Neural cell (in vitro differentiated cells): ENCODE results near the gene ELOVL2. TPM values are rescaled to one million over a fixed set of nuclear protein-coding genes. Genes with fewer than 3 reads are reported as not detected.

Experiments used
- H2AFZ ChIP-seq: fragments of 200-600, 300-800 bp; sonication (generic), shearing (Covaris generic); 2 replicates; pipeline ENCODE4 v1.6.0; 2014; ENCODE audit warnings: low read depth, mild to moderate bottlenecking, antibody characterized with exemption, low read length, moderate library complexity
- H3F3A ChIP-seq: fragments of 200-600 bp; shearing (Covaris generic); 2 replicates; pipeline ENCODE4 v1.6.1; 2016; ENCODE audit warnings: mild to moderate bottlenecking, moderate library complexity, mixed read lengths, antibody characterized with exemption, low read length; ENCODE audit not compliant: insufficient read depth, poor library complexity, severe bottlenecking
- H3K27ac ChIP-seq: fragments of 200-600, 300-800 bp; sonication (generic), shearing (Covaris generic); 2 replicates; pipeline ENCODE4 v1.5.1; 2014; ENCODE audit warnings: mild to moderate bottlenecking, low read length, moderate library complexity
- H3K27me3 ChIP-seq: fragments of 300-800, 200-600 bp; sonication (generic), shearing (Covaris generic); 2 replicates; pipeline ENCODE4 v1.6.0; 2014; ENCODE audit warnings: mild to moderate bottlenecking, low read depth, low read length, moderate library complexity; ENCODE audit not compliant: insufficient read depth
- H3K36me3 ChIP-seq: fragments of 300-800, 200-600 bp; sonication (generic), shearing (Covaris generic); 2 replicates; pipeline ENCODE4 v1.5.1; 2014; ENCODE audit warnings: mild to moderate bottlenecking, antibody characterized with exemption, low read length, moderate library complexity; ENCODE audit not compliant: insufficient read depth
- H3K4me2 ChIP-seq: fragments of 300-800, 200-600 bp; sonication (generic), shearing (Covaris generic); 2 replicates; pipeline ENCODE4 v1.6.0; 2014; ENCODE audit warnings: mild to moderate bottlenecking, low read length
- H3K4me3 ChIP-seq: fragments of 300-800, 200-600 bp; sonication (generic), shearing (Covaris generic); 2 replicates; pipeline ENCODE4 v1.5.1; 2014; ENCODE audit warnings: mild to moderate bottlenecking, low read length, moderate library complexity
- H3K79me2 ChIP-seq: fragments of 200-600 bp; shearing (Covaris generic); replicated peaks from 2 replicates; pipeline ENCODE4 v1.6.0; 2014; ENCODE audit warnings: mild to moderate bottlenecking, low read length, moderate library complexity; ENCODE audit not compliant: insufficient read depth
- H3K9ac ChIP-seq: fragments of 300-800, 200-600 bp; sonication (generic), shearing (Covaris generic); 2 replicates; pipeline ENCODE4 v1.6.1; 2016; ENCODE audit warnings: mild to moderate bottlenecking, low read length, mixed read lengths
- H3K9me2 ChIP-seq: fragments of 200-600 bp; shearing (Covaris generic); 2 replicates; pipeline ENCODE4 v1.6.1; 2016; ENCODE audit warnings: mild to moderate bottlenecking, low read length, mixed read lengths; ENCODE audit not compliant: insufficient read depth
- H3K9me3 ChIP-seq: fragments of 200-600, 300-800 bp; sonication (generic), shearing (Covaris generic); 2 replicates; pipeline ENCODE4 v1.6.1; 2016; ENCODE audit warnings: mild to moderate bottlenecking, mixed run types, low read length, moderate library complexity, mixed read lengths
- H4K20me1 ChIP-seq: fragments of 200-600 bp; shearing (Covaris generic); 2 replicates; pipeline ENCODE4 v1.6.1; 2016; ENCODE audit warnings: mild to moderate bottlenecking, mixed run types; ENCODE audit not compliant: insufficient read depth
- CTCF ChIP-seq: fragments of 450-650 bp; IDR thresholded peaks from 2 replicates; pipeline ENCODE4 v1.5.1; 2014; ENCODE audit warnings: antibody characterized with exemption, mild to moderate bottlenecking, moderate library complexity; ENCODE audit not compliant: poor library complexity, severe bottlenecking
- EP300 ChIP-seq: fragments of 450-650 bp; conservative IDR thresholded peaks from 2 replicates; pipeline ENCODE4 v1.6.1; 2014; ENCODE audit warnings: antibody characterized with exemption, mild to moderate bottlenecking, moderate library complexity; ENCODE audit not compliant: poor library complexity, severe bottlenecking
- EZH2 ChIP-seq: fragments of 200-600, 300-800 bp; shearing (Covaris generic), sonication (generic); IDR thresholded peaks from 2 replicates; pipeline ENCODE4 v1.6.1; 2014; ENCODE audit warnings: antibody characterized with exemption, low read length, borderline replicate concordance, mild to moderate bottlenecking; ENCODE audit not compliant: insufficient read depth, poor library complexity, severe bottlenecking
- MXI1 ChIP-seq: fragments of 450-650 bp; conservative IDR thresholded peaks from 2 replicates; pipeline ENCODE4 v1.6.1; 2014; ENCODE audit warnings: antibody characterized with exemption, mild to moderate bottlenecking; ENCODE audit not compliant: poor library complexity, severe bottlenecking
- POLR2AphosphoS5 ChIP-seq: IDR thresholded peaks from 2 replicates; pipeline ENCODE4 v1.6.1; 2012
- RAD21 ChIP-seq: fragments of 450-650 bp; conservative IDR thresholded peaks from 2 replicates; pipeline ENCODE4 v1.6.1; 2014; ENCODE audit warnings: antibody characterized with exemption, mild to moderate bottlenecking, moderate library complexity
- REST ChIP-seq: IDR thresholded peaks from 2 replicates; pipeline ENCODE4 v1.6.1; 2012; ENCODE audit warnings: borderline replicate concordance
- SMC3 ChIP-seq: fragments of 450-650 bp; conservative IDR thresholded peaks from 2 replicates; pipeline ENCODE4 v1.6.1; 2014; ENCODE audit warnings: antibody characterized with exemption, mild to moderate bottlenecking, moderate library complexity; ENCODE audit not compliant: poor library complexity
- TAF1 ChIP-seq: IDR thresholded peaks from 2 replicates; pipeline ENCODE4 v1.6.1; 2012; ENCODE audit warnings: low read depth
- polyA plus RNA-seq: library from polyadenylated mRNA; depleted of rRNA; stranded (reverse); fragments of >200 nt; gene quantifications from 2 replicates; pipeline ENCODE4 v1.2.3, GENCODE V29; 2014

The ELOVL2 gene
- polyA plus RNA-seq, 1 donor from 2014 or later = 5.4 TPM

- Histone ChIP-seq H4K20me1 (no peaks in the 10 kb centered on the region), H3K27ac (no peak overlapping the region), H3K4me3 (no peak overlapping the region), H3K9ac (no peak overlapping the region), H3K4me2 (no peak overlapping the region), H3K79me2 (no peaks in the 10 kb centered on the region), H3K9me3 (no peaks in the 10 kb centered on the region), H3F3A (no peaks in the 10 kb centered on the region), H3K27me3 (no peaks in the 10 kb centered on the region), H2AFZ (no peak overlapping the region), H3K36me3 (no peaks in the 10 kb centered on the region), H3K9me2 (no peaks in the 10 kb centered on the region)
- TF ChIP-seq POLR2AphosphoS5 (no peak), CTCF (no peak), EZH2 (no peak), MXI1 (no peak), SMC3 (no peak), RAD21 (no peak), TAF1 (no peak), REST (no peak), EP300 (no peak)
Measured at GRCh38 chr6:11056871-11057270, 12.8 kb upstream of the ELOVL2 start.

GRCh38 chr6:11055127-11055627, 11.1 kb upstream of the ELOVL2 start:
- no peak overlapping the region for H3K4me2 ChIP-seq
- no peaks in the 10 kb centered on the region for H3K79me2 ChIP-seq
- H3K9me2 ChIP-seq = no peaks in the 10 kb centered on the region
- H4K20me1 ChIP-seq = no peaks in the 10 kb centered on the region
- H3K36me3 ChIP-seq = no peaks in the 10 kb centered on the region
- H3K4me3 ChIP-seq = no peak overlapping the region
- no peak for TF ChIP-seq MXI1
- TF ChIP-seq RAD21 = no peak
- TF ChIP-seq TAF1 = no peak
- no peak for TF ChIP-seq SMC3
- no peak for TF ChIP-seq EP300
- no peak for TF ChIP-seq CTCF
- TF ChIP-seq EZH2 = no peak
- no peak for TF ChIP-seq REST
- no peak for TF ChIP-seq POLR2AphosphoS5
- no peak overlapping the region for H3K27ac ChIP-seq
- H3K9ac ChIP-seq = no peak overlapping the region
- no peaks in the 10 kb centered on the region for H3K9me3 ChIP-seq
- H3F3A ChIP-seq = no peaks in the 10 kb centered on the region
- H3K27me3 ChIP-seq = no peaks in the 10 kb centered on the region
- no peak overlapping the region for H2AFZ ChIP-seq
